ENCODE data around the gene SEC14L1.

DNA sequence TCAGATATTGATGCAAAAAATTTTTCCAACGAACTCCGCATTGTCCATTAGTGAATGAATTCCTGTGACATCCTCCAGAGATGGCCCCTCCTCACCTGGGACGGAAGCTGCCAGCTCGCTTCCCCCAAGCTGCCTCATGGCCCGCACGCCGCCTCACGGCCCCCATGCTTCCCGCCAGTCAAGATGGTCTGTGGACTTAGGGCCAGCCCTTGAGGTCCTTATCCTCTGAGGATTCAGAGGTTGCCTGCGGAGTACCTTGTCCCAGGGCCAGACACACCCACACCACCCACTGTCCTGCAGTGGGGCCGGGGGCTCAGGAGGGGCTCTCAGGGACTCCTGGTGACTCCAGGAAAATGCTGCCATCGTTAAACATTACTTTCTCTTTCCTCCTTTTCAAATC lies 73.6 kb downstream of the SEC14L1 start:
- no peak for TF ChIP-seq EP300 (IDR thresholded peaks at IDR 0.05)
- no peak for TF ChIP-seq E2F6 (IDR thresholded peaks at IDR 0.05; ENCODE audit: borderline replicate concordance, low read depth)
- TF ChIP-seq, protein P1, sequence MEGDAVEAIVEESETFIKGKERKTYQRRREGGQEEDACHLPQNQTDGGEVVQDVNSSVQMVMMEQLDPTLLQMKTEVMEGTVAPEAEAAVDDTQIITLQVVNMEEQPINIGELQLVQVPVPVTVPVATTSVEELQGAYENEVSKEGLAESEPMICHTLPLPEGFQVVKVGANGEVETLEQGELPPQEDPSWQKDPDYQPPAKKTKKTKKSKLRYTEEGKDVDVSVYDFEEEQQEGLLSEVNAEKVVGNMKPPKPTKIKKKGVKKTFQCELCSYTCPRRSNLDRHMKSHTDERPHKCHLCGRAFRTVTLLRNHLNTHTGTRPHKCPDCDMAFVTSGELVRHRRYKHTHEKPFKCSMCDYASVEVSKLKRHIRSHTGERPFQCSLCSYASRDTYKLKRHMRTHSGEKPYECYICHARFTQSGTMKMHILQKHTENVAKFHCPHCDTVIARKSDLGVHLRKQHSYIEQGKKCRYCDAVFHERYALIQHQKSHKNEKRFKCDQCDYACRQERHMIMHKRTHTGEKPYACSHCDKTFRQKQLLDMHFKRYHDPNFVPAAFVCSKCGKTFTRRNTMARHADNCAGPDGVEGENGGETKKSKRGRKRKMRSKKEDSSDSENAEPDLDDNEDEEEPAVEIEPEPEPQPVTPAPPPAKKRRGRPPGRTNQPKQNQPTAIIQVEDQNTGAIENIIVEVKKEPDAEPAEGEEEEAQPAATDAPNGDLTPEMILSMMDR (IDR thresholded peaks at IDR 0.05), result no peak
- no peak for TF ChIP-seq EHF (CRISPR knock-in tag; IDR thresholded peaks at IDR 0.05)
- TF ChIP-seq RFX5 (IDR thresholded peaks at IDR 0.05), result no peak
- TF ChIP-seq BCL3 (IDR thresholded peaks at IDR 0.05), result no peak
- TF ChIP-seq POLR2A (IDR thresholded peaks at IDR 0.05; ENCODE audit: low read length), result no peak

Measured in A549 (cell line).